ENCODE results near the gene SUPT5H.

The SUPT5H gene

DNA sequence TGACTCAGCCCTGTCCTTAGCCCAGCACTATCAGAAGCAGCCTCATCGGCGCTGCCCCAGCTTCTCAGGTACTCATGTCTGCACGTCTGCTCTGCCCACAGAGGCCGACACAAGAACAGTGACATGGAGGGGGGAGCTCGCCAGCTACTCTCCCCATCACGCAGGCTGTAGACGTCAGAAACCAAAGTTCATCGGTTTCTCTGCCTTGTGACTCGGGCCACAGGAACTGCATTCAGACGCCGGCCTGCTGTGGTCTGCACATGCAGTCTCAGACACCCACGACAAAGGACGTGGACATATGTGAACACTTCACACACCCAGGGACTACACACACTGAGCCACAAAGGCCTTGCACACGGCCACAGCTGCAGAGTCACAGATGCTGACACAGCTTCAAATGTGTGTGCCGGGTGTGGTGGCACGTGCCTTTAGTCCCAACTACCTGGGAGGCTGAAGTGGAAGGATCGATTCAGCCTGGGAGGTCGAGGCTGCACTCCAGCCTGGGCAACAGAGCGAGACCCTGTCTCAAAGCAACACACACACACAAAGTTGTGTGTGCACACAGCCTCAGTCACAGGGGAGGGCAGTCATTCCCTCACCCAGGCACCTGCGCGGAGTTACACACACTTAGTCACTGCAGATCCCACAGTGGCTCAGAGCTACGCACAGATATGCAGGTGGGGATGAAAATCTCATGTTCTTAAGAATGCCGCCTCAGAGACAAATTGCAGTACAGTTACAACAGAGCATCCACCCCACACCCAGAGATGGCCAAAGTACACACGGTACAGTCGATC, 43.6 kb upstream of the SUPT5H start:
- TF ChIP-seq, protein P1, sequence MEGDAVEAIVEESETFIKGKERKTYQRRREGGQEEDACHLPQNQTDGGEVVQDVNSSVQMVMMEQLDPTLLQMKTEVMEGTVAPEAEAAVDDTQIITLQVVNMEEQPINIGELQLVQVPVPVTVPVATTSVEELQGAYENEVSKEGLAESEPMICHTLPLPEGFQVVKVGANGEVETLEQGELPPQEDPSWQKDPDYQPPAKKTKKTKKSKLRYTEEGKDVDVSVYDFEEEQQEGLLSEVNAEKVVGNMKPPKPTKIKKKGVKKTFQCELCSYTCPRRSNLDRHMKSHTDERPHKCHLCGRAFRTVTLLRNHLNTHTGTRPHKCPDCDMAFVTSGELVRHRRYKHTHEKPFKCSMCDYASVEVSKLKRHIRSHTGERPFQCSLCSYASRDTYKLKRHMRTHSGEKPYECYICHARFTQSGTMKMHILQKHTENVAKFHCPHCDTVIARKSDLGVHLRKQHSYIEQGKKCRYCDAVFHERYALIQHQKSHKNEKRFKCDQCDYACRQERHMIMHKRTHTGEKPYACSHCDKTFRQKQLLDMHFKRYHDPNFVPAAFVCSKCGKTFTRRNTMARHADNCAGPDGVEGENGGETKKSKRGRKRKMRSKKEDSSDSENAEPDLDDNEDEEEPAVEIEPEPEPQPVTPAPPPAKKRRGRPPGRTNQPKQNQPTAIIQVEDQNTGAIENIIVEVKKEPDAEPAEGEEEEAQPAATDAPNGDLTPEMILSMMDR (IDR thresholded peaks at IDR 0.05; ENCODE audit: insufficient read depth, missing control alignments): no peak
- DNase-seq (ENCODE audit: insufficient read length, low spot score) (no peak), FAIRE-seq (no peak)

DNA sequence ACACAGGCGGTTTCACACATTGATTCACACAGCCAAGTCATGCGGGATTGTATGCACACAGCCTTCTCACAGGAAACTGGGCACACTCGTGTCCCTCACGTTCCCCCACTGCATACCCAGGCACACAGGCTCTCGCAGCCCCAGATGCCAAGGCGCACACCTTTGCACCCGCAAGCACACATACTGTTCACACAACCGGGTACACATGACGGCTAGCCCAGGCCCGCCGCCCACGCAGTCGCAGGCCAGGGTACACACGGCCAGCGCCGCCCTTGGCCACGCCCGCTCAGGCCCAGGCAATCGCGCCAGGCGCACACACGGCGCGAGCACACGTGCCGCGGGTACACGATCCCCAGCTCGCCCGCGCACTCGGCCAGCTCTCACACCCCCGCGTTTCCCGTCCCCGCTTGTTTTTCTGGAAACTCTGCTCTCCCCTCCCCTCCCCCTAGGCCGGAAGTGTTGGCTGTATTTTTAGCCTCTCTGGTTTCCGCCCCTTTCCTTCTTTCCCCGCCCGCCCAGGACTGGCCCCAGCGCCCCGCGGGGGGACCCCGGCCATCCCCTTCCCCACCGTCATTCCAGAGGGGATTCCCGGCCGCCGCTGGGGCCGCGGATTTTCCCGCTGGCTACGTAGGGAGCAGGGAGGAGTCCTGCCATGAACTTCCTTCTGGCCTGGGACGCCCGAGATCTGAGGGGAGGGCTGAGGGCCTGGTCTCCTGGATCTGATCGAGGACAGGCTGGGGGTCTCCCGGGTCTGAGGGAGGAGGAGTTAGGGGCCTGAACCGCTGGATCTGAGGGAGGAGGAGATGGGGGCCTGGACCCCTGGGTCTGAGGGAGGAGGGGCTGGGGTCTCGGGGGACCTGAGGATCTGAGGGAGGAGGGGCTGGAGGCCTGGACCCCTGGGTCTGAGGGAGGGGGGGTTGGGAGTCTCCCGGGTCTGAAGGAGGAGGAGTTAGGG, 42.8 kb upstream of the SUPT5H start:
- FAIRE-seq (no peak), DNase-seq (ENCODE audit: insufficient read length, low spot score) (no peak)
- TF ChIP-seq, protein P1 (IDR thresholded peaks at IDR 0.05; ENCODE audit: insufficient read depth, missing control alignments): no peak

DNA sequence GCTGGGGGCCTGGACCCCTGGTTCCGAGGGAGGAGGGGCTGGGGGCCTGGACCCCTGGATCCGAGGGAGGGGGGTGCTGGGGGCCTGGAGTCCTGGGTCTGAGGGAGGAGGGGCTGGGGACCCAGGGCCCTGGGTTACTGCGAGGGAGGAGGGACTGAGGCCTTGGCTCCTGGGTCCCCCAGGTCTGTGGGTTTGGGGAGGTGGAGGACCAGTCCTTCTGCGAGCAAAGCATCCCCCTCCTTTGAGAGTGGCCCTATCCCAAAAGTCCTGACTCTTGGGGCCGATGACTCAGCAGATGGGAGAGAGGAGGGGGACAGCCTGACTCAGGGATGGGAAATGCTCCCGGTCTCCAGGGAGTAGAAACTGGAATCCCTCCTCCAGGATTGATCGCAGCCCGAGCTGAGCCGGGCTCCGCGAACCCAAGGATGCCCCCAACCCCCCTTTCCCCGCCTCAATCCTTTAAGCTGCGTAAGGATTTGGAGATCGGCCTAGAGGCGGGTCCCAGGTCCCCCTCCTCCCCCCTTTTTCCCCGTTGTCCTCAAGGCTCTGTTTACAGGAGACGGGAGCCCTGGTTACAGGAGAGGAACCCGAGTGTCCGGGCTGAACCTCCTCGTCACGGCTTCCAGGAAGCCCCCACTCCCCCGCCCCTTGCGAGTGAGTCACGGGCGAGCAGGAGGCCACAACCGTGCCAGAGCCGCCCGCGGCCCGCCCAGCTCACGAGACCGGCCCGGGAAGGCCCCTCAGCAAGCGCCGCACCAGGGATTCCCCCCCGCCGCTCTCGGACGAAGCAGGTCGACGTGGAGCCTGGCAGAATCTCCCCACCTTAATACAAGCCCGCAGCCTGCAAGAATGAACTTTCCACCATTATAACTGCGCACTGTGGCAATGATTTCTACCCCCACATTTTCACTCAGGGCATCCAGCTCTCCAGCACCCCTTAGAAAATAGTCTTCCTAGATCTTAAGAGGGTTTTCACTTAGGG, 41.8 kb upstream of the SUPT5H start:
- FAIRE-seq (no peak), DNase-seq (ENCODE audit: insufficient read length, low spot score) (peak; percentile 87)
- TF ChIP-seq, protein P1 (IDR thresholded peaks at IDR 0.05; ENCODE audit: insufficient read depth, missing control alignments): no peak

DNA sequence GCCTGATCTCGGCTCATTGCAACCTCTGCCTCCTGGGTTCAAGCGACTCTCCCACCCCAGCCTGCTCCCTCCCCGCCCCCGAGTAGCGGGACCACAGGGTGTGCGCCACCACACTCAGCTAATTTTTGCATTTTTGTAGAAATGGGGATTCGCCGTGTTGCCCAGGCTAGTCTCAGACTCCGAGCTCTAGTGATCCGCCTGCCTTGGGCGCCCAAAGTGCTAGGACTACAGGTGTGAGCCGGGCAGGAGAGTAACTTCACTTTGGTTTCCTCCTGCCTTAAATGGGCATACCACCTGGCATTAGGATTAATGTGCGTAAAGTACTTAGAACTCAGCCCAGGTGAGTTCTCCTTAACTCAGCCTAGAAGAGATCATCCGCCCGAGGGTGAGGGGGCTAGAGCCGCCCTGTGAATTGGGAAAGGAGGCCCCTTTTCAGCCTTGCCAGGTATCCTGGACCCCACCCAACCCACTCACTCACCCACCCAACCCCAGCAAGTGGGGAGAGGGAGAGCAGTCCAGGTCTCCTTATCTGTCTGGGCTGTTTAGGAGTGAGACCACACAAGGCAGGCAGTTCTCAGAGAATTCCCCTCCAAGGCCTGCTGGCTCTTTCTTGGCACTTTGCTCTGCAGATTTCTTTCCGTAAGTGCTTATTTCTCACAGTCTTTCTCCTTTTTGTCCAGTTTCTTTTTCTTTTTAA, 40.0 kb upstream of the SUPT5H start:
- DNase-seq (ENCODE audit: insufficient read length, low spot score) (no peak), FAIRE-seq (no peak)
- TF ChIP-seq, protein P1 (IDR thresholded peaks at IDR 0.05; ENCODE audit: insufficient read depth, missing control alignments): no peak

DNA sequence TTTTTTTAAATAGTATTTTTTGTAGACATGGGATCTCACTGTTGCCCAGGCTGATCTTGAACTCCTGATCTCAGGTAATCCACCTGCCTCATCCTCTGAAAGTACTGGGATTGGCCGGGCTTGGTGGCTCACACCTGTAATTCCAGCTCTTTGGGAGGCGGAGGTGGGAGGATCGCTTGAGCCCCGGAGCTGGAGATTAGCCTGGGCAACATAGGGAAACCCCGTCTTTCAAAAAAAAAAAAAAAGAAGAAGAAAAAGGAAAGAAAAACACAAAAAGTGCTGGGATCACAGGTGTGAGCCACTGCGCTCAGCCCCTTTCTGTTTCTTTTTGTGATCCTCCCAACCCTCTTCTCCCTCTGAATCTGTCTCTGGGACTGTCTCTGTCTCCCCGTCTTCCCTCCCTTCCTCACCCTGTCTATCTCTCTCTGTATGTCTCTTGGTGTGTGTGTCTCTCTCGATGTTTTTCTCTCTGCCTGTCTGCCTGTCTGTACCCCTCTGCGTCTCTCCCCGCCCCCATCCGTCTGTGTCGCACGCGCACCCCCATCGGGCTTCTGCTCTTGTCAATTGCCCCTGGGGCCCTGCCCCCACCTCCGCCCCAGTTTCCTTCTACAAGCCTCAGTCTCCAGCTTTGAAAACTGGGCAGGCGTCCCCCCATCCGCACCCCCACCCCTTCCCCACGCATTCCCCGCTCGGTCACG, 39.3 kb upstream of the SUPT5H start:
- TF ChIP-seq, protein P1 (IDR thresholded peaks at IDR 0.05; ENCODE audit: insufficient read depth, missing control alignments): no peak
- FAIRE-seq: no peak
- DNase-seq (ENCODE audit: insufficient read length, low spot score): no peak

Measured in D721Med (cell line).